Transverse colon (tissue), 3 donors: ENCODE results near the gene MACROD1.

Experiments
- CTCF ChIP-seq, 5 experiments: fragments of 200-600 bp in 3 of 5; fragments of 450-650 bp in 2 of 5; sonication (generic) in 3 of 5; IDR thresholded peaks; 1 replicate in 2 of 5; 2 replicates in 3 of 5; pipeline ENCODE4 v1.5.1; 2016 to 2017; ENCODE audit warnings: antibody characterized with exemption in 5 of 5, inconsistent platforms in 3 of 5, mild to moderate bottlenecking in 2 of 5, moderate library complexity in 1 of 5
- POLR2A ChIP-seq: fragments of 450-650 bp; IDR thresholded peaks from one replicate; pipeline ENCODE4 v1.6.1; 2016; ENCODE audit warnings: antibody characterized with exemption, mild to moderate bottlenecking, moderate library complexity

- no peak for TF ChIP-seq POLR2A
- no peak for TF ChIP-seq CTCF (IDR thresholded peaks at IDR 0.05)
Observed at GRCh38 chr11:64210301-64211020, 44.5 kb upstream of the MACROD1 start.
